GM23338 (cell line): Measurements from ENCODE around the gene FHIT. TPM values are rescaled to one million over a fixed set of nuclear protein-coding genes. Genes with fewer than 3 reads are reported as not detected.

ENCODE experiments used
- ATAC-seq: fragments of 200-7000 bp; cut with Tn5 transposase; 3 replicates; pipeline ENCODE4 v1.9.1; 2020
- DNase-seq: peaks from one replicate; pipeline ENCODE4 v3.0.0-alpha.2; 2015; ENCODE audit warnings: low spot score
- H2AFZ ChIP-seq: fragments of 200-600 bp; sonication (generic); 2 replicates; pipeline ENCODE4 v1.8.0; 2016; ENCODE audit warnings: antibody characterized with exemption, mild to moderate bottlenecking, moderate library complexity
- H3F3A ChIP-seq: fragments of 200-600 bp; sonication (generic); replicated peaks from 2 replicates; pipeline ENCODE4 v1.8.0; 2017; ENCODE audit warnings: antibody characterized with exemption, mixed run types, low read depth
- H3K27ac ChIP-seq: fragments of 200-600 bp; sonication (generic); 2 replicates; pipeline ENCODE4 v1.6.1; 2016; ENCODE audit warnings: low read depth
- H3K27me3 ChIP-seq: fragments of 200-600 bp; sonication (generic); 2 replicates; pipeline ENCODE4 v1.8.0; 2016; ENCODE audit warnings: mild to moderate bottlenecking, mixed run types, moderate library complexity; ENCODE audit not compliant: insufficient read depth
- H3K36me3 ChIP-seq: fragments of 200-600 bp; sonication (generic); 2 replicates; pipeline ENCODE4 v1.8.0; 2016; ENCODE audit warnings: mild to moderate bottlenecking; ENCODE audit not compliant: insufficient read depth
- H3K4me1 ChIP-seq: fragments of 200-600 bp; sonication (generic); 2 replicates; pipeline ENCODE4 v1.8.0; 2016; ENCODE audit warnings: mild to moderate bottlenecking, moderate library complexity; ENCODE audit not compliant: insufficient read depth
- H3K4me2 ChIP-seq: fragments of 200-600 bp; sonication (generic); 2 replicates; pipeline ENCODE4 v1.7.1; 2017; ENCODE audit warnings: mixed run types
- H3K4me3 ChIP-seq: fragments of 200-600 bp; sonication (generic); 2 replicates; pipeline ENCODE4 v1.6.1; 2016; ENCODE audit warnings: mixed run types
- H3K79me2 ChIP-seq: fragments of 200-600 bp; sonication (generic); replicated peaks from 2 replicates; pipeline ENCODE4 v1.8.0; 2017; ENCODE audit warnings: mild to moderate bottlenecking; ENCODE audit not compliant: insufficient read depth
- H3K9me2 ChIP-seq: fragments of 200-600 bp; sonication (generic); 2 replicates; pipeline ENCODE4 v1.8.0; 2017; ENCODE audit not compliant: insufficient read depth
- H4K20me1 ChIP-seq: fragments of 200-600 bp; sonication (generic); replicated peaks from 2 replicates; pipeline ENCODE4 v1.8.0; 2017; ENCODE audit warnings: mild to moderate bottlenecking; ENCODE audit not compliant: insufficient read depth
- H3K27ac Mint-ChIP-seq: 2 replicates; pipeline ENCODE4 v1.8.0; 2020; ENCODE audit warnings: inconsistent platforms, mild to moderate bottlenecking, moderate library complexity, mixed read lengths
- H3K27me3 Mint-ChIP-seq: 3 replicates; pipeline ENCODE4 v1.8.0; 2022; ENCODE audit warnings: low read depth, mild to moderate bottlenecking, moderate library complexity, mixed read lengths, inconsistent platforms; ENCODE audit not compliant: insufficient read depth, poor library complexity
- H3K36me3 Mint-ChIP-seq: 3 replicates; pipeline ENCODE4 v1.8.0; 2021; ENCODE audit warnings: low read depth, mild to moderate bottlenecking, inconsistent platforms, moderate library complexity, mixed read lengths
- H3K4me1 Mint-ChIP-seq: 3 replicates; pipeline ENCODE4 v1.8.0; 2020; ENCODE audit warnings: mild to moderate bottlenecking, inconsistent platforms, mixed read lengths
- H3K4me3 Mint-ChIP-seq: 3 replicates; pipeline ENCODE4 v1.8.0; 2021; ENCODE audit warnings: moderate library complexity, mild to moderate bottlenecking, inconsistent platforms, mixed read lengths
- H3K9me3 Mint-ChIP-seq: 3 replicates; pipeline ENCODE4 v1.8.0; 2020; ENCODE audit warnings: moderate library complexity, mild to moderate bottlenecking, inconsistent platforms, mixed read lengths
- CREB1 ChIP-seq: fragments of 250-450 bp; sonication (Bioruptor Pico); IDR thresholded peaks from 2 replicates; pipeline ENCODE4 v1.5.0; 2020; ENCODE audit warnings: low read depth, mild to moderate bottlenecking, moderate library complexity
- CTCF ChIP-seq, 2 experiments: fragments of 200-600 bp in 1 of 2; sonication (generic) in 1 of 2; conservative IDR thresholded peaks; 2 replicates each; pipeline versions ENCODE4 v1.5.1 to v1.6.1; 2016 to 2017; ENCODE audit warnings: antibody characterized with exemption in 2 of 2, low read depth in 2 of 2, mild to moderate bottlenecking in 2 of 2, moderate library complexity in 1 of 2
- EZH2 ChIP-seq: fragments of 200-600 bp; sonication (generic); IDR thresholded peaks from one replicate; pipeline ENCODE4 v1.8.0; 2017; ENCODE audit warnings: antibody characterized with exemption, mild to moderate bottlenecking, low read depth; ENCODE audit not compliant: unreplicated experiment
- EZH2phosphoT487 ChIP-seq: fragments of 200-600 bp; sonication (generic); IDR thresholded peaks from one replicate; pipeline ENCODE4 v1.8.1; 2018; ENCODE audit warnings: antibody characterized with exemption; ENCODE audit not compliant: unreplicated experiment
- JUNB ChIP-seq: IDR thresholded peaks from one replicate; pipeline ENCODE4 v1.6.1; 2016; ENCODE audit warnings: antibody characterized with exemption; ENCODE audit not compliant: unreplicated experiment
- NANOG ChIP-seq: IDR thresholded peaks from 2 replicates; pipeline ENCODE4 v1.6.1; 2016; ENCODE audit warnings: antibody characterized with exemption, borderline replicate concordance
- POLR2AphosphoS5 ChIP-seq: IDR thresholded peaks from 2 replicates; pipeline ENCODE4 v1.6.1; 2016; ENCODE audit warnings: antibody characterized with exemption, low read depth
- REST ChIP-seq: IDR thresholded peaks from one replicate; pipeline ENCODE4 v1.6.1; 2018; ENCODE audit warnings: antibody characterized with exemption; ENCODE audit not compliant: unreplicated experiment
- STAT1 ChIP-seq: IDR thresholded peaks from one replicate; pipeline ENCODE4 v1.6.1; 2016; ENCODE audit warnings: antibody characterized with exemption; ENCODE audit not compliant: unreplicated experiment
- ZNF114 ChIP-seq: fragments of 250-450 bp; sonication (Bioruptor Pico); IDR thresholded peaks from 2 replicates; pipeline ENCODE4 v1.5.0; 2020; ENCODE audit warnings: mild to moderate bottlenecking, moderate library complexity
- ZNF331 ChIP-seq: fragments of 250-450 bp; sonication (Bioruptor Pico); IDR thresholded peaks from 2 replicates; pipeline ENCODE4 v1.5.0; 2020; ENCODE audit warnings: low read depth, mild to moderate bottlenecking, moderate library complexity
- polyA plus RNA-seq: library from polyadenylated mRNA; unstranded; fragments of >200 nt; fragmentation: Nextera tagmentation; extraction: Ambion mirVana; gene quantifications from 2 replicates; pipeline ENCODE4 v1.2.1, GENCODE V29; 2016
- total RNA-seq: library from RNA; depleted of rRNA; stranded (reverse); fragments of >200 nt; shearing (Covaris generic); gene quantifications from 2 replicates; pipeline ENCODE4 v1.2.3, GENCODE V29; 2014
- TF ChIP-seq, protein P1 (sequence below): IDR thresholded peaks from 2 replicates; pipeline ENCODE4 v1.6.1; 2016; ENCODE audit warnings: antibody characterized with exemption
- TF ChIP-seq, protein P2 (sequence below): fragments of 250-450 bp; sonication (Bioruptor Pico); IDR thresholded peaks from 2 replicates; pipeline ENCODE4 v1.5.0; 2020; ENCODE audit warnings: mild to moderate bottlenecking, moderate library complexity

The FHIT gene
- total and polyA plus RNA-seq, 2 experiments from 2014 or later, result 3.0 to 8.3 TPM

GRCh38 chr3:60746043-60746638 lies 505.1 kb downstream of the FHIT start:
- Histone ChIP-seq H2AFZ (no peak overlapping the region), H3F3A (no peaks in the 10 kb centered on the region), H3K4me3 (no peak overlapping the region), H3K4me1 (peaks cover 17% of the 10 kb centered on the region), H3K36me3 (peaks cover 8% of the 10 kb centered on the region; the same call in 1 of the 2 replicates), H3K27ac (no peak overlapping the region), H3K27me3 (no peaks in the 10 kb centered on the region; the same call in 1 of the 2 replicates), H3K9me2 (peaks cover 13% of the 10 kb centered on the region), H3K4me2 (no peak overlapping the region), H3K79me2 (no peaks in the 10 kb centered on the region), H4K20me1 (no peaks in the 10 kb centered on the region)
- H3K36me3 Mint-ChIP-seq, result peaks cover 27% of the 10 kb centered on the region
- no peak for TF ChIP-seq EZH2
- TF ChIP-seq POLR2AphosphoS5, result no peak
- TF ChIP-seq, protein P1, sequence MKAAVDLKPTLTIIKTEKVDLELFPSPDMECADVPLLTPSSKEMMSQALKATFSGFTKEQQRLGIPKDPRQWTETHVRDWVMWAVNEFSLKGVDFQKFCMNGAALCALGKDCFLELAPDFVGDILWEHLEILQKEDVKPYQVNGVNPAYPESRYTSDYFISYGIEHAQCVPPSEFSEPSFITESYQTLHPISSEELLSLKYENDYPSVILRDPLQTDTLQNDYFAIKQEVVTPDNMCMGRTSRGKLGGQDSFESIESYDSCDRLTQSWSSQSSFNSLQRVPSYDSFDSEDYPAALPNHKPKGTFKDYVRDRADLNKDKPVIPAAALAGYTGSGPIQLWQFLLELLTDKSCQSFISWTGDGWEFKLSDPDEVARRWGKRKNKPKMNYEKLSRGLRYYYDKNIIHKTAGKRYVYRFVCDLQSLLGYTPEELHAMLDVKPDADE, result no peak
- TF ChIP-seq EZH2phosphoT487, result no peak
- TF ChIP-seq STAT1, result no peak
- no peak for TF ChIP-seq JUNB
- TF ChIP-seq ZNF331 (CRISPR knock-in tag), result no peak
- no peak for TF ChIP-seq REST
- TF ChIP-seq ZNF114 (CRISPR knock-in tag), result no peak
- no peak for TF ChIP-seq CREB1 (CRISPR knock-in tag)
- TF ChIP-seq, protein P2, sequence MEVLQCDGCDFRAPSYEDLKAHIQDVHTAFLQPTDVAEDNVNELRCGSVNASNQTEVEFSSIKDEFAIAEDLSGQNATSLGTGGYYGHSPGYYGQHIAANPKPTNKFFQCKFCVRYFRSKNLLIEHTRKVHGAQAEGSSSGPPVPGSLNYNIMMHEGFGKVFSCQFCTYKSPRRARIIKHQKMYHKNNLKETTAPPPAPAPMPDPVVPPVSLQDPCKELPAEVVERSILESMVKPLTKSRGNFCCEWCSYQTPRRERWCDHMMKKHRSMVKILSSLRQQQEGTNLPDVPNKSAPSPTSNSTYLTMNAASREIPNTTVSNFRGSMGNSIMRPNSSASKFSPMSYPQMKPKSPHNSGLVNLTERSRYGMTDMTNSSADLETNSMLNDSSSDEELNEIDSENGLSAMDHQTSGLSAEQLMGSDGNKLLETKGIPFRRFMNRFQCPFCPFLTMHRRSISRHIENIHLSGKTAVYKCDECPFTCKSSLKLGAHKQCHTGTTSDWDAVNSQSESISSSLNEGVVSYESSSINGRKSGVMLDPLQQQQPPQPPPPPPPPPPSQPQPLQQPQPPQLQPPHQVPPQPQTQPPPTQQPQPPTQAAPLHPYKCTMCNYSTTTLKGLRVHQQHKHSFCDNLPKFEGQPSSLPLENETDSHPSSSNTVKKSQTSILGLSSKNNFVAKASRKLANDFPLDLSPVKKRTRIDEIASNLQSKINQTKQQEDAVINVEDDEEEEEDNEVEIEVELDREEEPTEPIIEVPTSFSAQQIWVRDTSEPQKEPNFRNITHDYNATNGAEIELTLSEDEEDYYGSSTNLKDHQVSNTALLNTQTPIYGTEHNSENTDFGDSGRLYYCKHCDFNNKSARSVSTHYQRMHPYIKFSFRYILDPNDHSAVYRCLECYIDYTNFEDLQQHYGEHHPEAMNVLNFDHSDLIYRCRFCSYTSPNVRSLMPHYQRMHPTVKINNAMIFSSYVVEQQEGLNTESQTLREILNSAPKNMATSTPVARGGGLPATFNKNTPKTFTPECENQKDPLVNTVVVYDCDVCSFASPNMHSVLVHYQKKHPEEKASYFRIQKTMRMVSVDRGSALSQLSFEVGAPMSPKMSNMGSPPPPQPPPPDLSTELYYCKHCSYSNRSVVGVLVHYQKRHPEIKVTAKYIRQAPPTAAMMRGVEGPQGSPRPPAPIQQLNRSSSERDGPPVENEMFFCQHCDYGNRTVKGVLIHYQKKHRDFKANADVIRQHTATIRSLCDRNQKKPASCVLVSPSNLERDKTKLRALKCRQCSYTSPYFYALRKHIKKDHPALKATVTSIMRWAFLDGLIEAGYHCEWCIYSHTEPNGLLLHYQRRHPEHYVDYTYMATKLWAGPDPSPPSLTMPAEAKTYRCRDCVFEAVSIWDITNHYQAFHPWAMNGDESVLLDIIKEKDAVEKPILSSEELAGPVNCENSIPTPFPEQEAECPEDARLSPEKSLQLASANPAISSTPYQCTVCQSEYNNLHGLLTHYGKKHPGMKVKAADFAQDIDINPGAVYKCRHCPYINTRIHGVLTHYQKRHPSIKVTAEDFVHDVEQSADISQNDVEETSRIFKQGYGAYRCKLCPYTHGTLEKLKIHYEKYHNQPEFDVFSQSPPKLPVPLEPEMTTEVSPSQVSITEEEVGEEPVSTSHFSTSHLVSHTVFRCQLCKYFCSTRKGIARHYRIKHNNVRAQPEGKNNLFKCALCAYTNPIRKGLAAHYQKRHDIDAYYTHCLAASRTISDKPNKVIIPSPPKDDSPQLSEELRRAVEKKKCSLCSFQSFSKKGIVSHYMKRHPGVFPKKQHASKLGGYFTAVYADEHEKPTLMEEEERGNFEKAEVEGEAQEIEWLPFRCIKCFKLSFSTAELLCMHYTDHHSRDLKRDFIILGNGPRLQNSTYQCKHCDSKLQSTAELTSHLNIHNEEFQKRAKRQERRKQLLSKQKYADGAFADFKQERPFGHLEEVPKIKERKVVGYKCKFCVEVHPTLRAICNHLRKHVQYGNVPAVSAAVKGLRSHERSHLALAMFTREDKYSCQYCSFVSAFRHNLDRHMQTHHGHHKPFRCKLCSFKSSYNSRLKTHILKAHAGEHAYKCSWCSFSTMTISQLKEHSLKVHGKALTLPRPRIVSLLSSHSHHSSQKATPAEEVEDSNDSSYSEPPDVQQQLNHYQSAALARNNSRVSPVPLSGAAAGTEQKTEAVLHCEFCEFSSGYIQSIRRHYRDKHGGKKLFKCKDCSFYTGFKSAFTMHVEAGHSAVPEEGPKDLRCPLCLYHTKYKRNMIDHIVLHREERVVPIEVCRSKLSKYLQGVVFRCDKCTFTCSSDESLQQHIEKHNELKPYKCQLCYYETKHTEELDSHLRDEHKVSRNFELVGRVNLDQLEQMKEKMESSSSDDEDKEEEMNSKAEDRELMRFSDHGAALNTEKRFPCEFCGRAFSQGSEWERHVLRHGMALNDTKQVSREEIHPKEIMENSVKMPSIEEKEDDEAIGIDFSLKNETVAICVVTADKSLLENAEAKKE (CRISPR knock-in tag), result no peak
- no peak for TF ChIP-seq CTCF (conservative IDR thresholded peaks at IDR 0.05; ENCODE audit: low read depth in 2 of 2)
- TF ChIP-seq NANOG, result no peak
- ATAC-seq (no peak), DNase-seq (no peak)
- H3K9me3 Mint-ChIP-seq, result peaks cover 20% of the 10 kb centered on the region
- peaks cover 26% of the 10 kb centered on the region; the same call in 2 of the 3 replicates for H3K4me1 Mint-ChIP-seq
- H3K27ac Mint-ChIP-seq, result no peak overlapping the region
- H3K4me3 Mint-ChIP-seq, result no peak overlapping the region
- H3K27me3 Mint-ChIP-seq, result no peaks in the 10 kb centered on the region
